Measurements from ENCODE around the gene RAB14. TPM values are rescaled to one million over a fixed set of nuclear protein-coding genes. Genes with fewer than 3 reads are reported as not detected.

Gene RAB14
- total RNA-seq, 1 experiment from 2014 or later, result 63.1 TPM

DNA sequence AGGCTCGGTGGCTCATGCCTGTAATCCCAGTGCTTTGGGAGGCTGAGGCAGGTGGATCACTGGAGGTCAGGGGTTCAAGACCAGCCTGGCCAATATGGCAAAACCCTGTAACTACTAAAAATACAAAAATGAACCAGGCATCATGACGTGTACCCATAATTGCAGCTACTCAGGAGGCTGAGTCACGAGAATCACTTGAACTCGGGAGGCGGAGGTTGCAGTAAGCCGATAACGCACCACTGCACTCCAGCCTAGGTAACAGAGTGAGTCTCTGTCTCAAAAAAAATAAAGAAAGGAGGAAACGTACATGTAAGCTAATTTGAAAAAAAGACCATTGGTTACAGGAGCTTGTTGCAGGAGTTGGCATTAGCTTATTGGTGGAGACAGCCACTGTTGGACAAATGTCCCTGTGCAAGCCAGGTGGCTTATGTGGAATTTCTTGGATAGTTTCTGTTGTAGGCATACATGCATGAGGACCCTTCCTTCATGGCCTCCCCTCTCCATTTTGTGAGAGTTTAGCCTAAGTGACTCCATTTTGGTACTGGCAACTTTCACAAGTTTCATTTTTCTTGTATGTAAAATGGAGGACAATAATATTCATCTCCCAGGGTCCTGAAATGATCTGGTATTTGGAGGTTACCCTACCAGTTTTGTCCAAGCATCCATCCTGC is 16.8 kb upstream of the RAB14 start:
- ChIA-PET RAD21 (ENCODE audit: low non-redundant PET in 1 of 2, low total read pairs in 2 of 2, uncharacterized antibody in 2 of 2, unreplicated experiment in 2 of 2) (no interaction called here), CTCF (no interaction called here), POLR2A (no interaction called here)
- no peak overlapping the region for H3K4me2 ChIP-seq (ENCODE audit: low read length)
- H3K9me2 ChIP-seq (ENCODE audit: insufficient read depth), result no peaks in the 10 kb centered on the region
- no peak overlapping the region for H3K4me3 ChIP-seq (replicated peaks in 1 of 2; ENCODE audit: low read depth in 1 of 2, low read length in 2 of 2)
- no peaks in the 10 kb centered on the region for H4K20me1 ChIP-seq (ENCODE audit: insufficient read depth)
- DNase-seq (ENCODE audit: low read depth, low spot score) (no peak), ATAC-seq (no peak)
- no peak overlapping the region for H3K9ac ChIP-seq (ENCODE audit: low read length)
- H3K4me1 ChIP-seq (ENCODE audit: control insufficient read depth in 1 of 2, insufficient read depth in 2 of 2, low read length in 2 of 2), result peaks cover 0 to 9% of the 10 kb centered on the region in 2 experiments; a peak in 2 of 4 replicates
- H3K9me3 ChIP-seq (ENCODE audit: control insufficient read depth in 1 of 2, insufficient read depth in 1 of 2, low read depth in 1 of 2, low read length in 2 of 2), result no peaks in the 10 kb centered on the region
- no peak overlapping the region for H3K27ac ChIP-seq (ENCODE audit: low read depth, low read length)
- no peaks in the 10 kb centered on the region for H3K27me3 ChIP-seq (ENCODE audit: insufficient read depth, low read length)
- intact Hi-C loops (cut with micrococcal nuclease), result no loop called here
- H3K79me2 ChIP-seq (ENCODE audit: insufficient read depth, low read length), result no peaks in the 10 kb centered on the region
- TF ChIP-seq, protein P1, sequence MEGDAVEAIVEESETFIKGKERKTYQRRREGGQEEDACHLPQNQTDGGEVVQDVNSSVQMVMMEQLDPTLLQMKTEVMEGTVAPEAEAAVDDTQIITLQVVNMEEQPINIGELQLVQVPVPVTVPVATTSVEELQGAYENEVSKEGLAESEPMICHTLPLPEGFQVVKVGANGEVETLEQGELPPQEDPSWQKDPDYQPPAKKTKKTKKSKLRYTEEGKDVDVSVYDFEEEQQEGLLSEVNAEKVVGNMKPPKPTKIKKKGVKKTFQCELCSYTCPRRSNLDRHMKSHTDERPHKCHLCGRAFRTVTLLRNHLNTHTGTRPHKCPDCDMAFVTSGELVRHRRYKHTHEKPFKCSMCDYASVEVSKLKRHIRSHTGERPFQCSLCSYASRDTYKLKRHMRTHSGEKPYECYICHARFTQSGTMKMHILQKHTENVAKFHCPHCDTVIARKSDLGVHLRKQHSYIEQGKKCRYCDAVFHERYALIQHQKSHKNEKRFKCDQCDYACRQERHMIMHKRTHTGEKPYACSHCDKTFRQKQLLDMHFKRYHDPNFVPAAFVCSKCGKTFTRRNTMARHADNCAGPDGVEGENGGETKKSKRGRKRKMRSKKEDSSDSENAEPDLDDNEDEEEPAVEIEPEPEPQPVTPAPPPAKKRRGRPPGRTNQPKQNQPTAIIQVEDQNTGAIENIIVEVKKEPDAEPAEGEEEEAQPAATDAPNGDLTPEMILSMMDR (IDR thresholded peaks at IDR 0.05 in 2 of 3, conservative IDR thresholded peaks at IDR 0.05 in 1 of 3; ENCODE audit: borderline replicate concordance in 1 of 3, insufficient read depth in 1 of 3, low read depth in 2 of 3, low read length in 2 of 3), result no peak
- TF ChIP-seq TCF7L2 (IDR thresholded peaks at IDR 0.05; ENCODE audit: borderline replicate concordance, extremely low read depth, insufficient read depth, insufficient read length), result no peak
- TF ChIP-seq, protein P2, sequence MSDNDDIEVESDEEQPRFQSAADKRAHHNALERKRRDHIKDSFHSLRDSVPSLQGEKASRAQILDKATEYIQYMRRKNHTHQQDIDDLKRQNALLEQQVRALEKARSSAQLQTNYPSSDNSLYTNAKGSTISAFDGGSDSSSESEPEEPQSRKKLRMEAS (IDR thresholded peaks at IDR 0.05), result no peak
- no peak for TF ChIP-seq YY1 (IDR thresholded peaks at IDR 0.05; ENCODE audit: extremely low read depth, insufficient replicate concordance, low read depth, low read length)
- no peak for TF ChIP-seq POLR2AphosphoS5 (IDR thresholded peaks at IDR 0.05; ENCODE audit: low read depth, low read length)
- TF ChIP-seq ZNF274 (IDR thresholded peaks at IDR 0.05; ENCODE audit: low read depth, low read length), result no peak
- no peak for TF ChIP-seq EZH2phosphoT487 (IDR thresholded peaks at IDR 0.05; ENCODE audit: borderline replicate concordance)
- TF ChIP-seq SRF (IDR thresholded peaks at IDR 0.05; ENCODE audit: low read depth), result no peak
- no peak for TF ChIP-seq ZFX (IDR thresholded peaks at IDR 0.05)
- TF ChIP-seq, protein P3, sequence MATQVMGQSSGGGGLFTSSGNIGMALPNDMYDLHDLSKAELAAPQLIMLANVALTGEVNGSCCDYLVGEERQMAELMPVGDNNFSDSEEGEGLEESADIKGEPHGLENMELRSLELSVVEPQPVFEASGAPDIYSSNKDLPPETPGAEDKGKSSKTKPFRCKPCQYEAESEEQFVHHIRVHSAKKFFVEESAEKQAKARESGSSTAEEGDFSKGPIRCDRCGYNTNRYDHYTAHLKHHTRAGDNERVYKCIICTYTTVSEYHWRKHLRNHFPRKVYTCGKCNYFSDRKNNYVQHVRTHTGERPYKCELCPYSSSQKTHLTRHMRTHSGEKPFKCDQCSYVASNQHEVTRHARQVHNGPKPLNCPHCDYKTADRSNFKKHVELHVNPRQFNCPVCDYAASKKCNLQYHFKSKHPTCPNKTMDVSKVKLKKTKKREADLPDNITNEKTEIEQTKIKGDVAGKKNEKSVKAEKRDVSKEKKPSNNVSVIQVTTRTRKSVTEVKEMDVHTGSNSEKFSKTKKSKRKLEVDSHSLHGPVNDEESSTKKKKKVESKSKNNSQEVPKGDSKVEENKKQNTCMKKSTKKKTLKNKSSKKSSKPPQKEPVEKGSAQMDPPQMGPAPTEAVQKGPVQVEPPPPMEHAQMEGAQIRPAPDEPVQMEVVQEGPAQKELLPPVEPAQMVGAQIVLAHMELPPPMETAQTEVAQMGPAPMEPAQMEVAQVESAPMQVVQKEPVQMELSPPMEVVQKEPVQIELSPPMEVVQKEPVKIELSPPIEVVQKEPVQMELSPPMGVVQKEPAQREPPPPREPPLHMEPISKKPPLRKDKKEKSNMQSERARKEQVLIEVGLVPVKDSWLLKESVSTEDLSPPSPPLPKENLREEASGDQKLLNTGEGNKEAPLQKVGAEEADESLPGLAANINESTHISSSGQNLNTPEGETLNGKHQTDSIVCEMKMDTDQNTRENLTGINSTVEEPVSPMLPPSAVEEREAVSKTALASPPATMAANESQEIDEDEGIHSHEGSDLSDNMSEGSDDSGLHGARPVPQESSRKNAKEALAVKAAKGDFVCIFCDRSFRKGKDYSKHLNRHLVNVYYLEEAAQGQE (IDR thresholded peaks at IDR 0.05; ENCODE audit: low read depth), result no peak
- no peak for TF ChIP-seq SIN3A (IDR thresholded peaks at IDR 0.05; ENCODE audit: low read depth)
- no peak for TF ChIP-seq EGR1 (IDR thresholded peaks at IDR 0.05; ENCODE audit: low read depth)
- no peak for TF ChIP-seq FOSL1 (IDR thresholded peaks at IDR 0.05; ENCODE audit: low read depth)
- TF ChIP-seq RAD21 (IDR thresholded peaks at IDR 0.05; ENCODE audit: low read depth), result no peak
- no peak for TF ChIP-seq POLR2A (IDR thresholded peaks at IDR 0.05; ENCODE audit: borderline replicate concordance, extremely low read depth, insufficient read depth, insufficient read length)
- no peak for TF ChIP-seq EZH2 (IDR thresholded peaks at IDR 0.05)
- no peak overlapping the region for H2AFZ ChIP-seq (ENCODE audit: low read depth, low read length, poor library complexity, severe bottlenecking)
- no peaks in the 10 kb centered on the region for H3K36me3 ChIP-seq (ENCODE audit: control insufficient read depth in 1 of 2, insufficient read depth in 2 of 2, low read length in 2 of 2)
- BruUV-seq (replicated peaks), result no TSS peak

Measured in HCT116 (cell line).